Suprapubic skin (tissue), 3 donors: ENCODE measurements around the gene SLC1A3.

Experiments
- CTCF ChIP-seq, 2 donors: fragments of 200-600 bp in 1 of 2; fragments of 450-650 bp in 1 of 2; sonication (generic) in 1 of 2; IDR thresholded peaks; one replicate each; pipeline ENCODE4 v1.5.1; 2016 to 2019; ENCODE audit warnings: antibody characterized with exemption in 2 of 2, mild to moderate bottlenecking in 1 of 2, moderate library complexity in 1 of 2
- EP300 ChIP-seq: sonication (generic); formaldehyde crosslinking; IDR thresholded peaks from one replicate; pipeline ENCODE4 v1.6.1; 2017; ENCODE audit warnings: antibody characterized with exemption
- POLR2A ChIP-seq, 2 donors: fragments of 450-650 bp; IDR thresholded peaks; one replicate each; pipeline ENCODE4 v1.6.1; 2017; ENCODE audit warnings: antibody characterized with exemption in 2 of 2, mild to moderate bottlenecking in 2 of 2, moderate library complexity in 2 of 2

GRCh38 chr5:36690041-36690961, 83.9 kb downstream of the SLC1A3 start:
- TF ChIP-seq POLR2A (IDR thresholded peaks at IDR 0.05) (no peak), CTCF (IDR thresholded peaks at IDR 0.05) (peak; percentile 68 to 79), EP300 (no peak)
